HG03378 (cell line): ENCODE data around the gene TICRR.
"Not testable (repeated sequence)": the region's sequence is repeated elsewhere in the genome, so short reads cannot be mapped to it uniquely, and the experiment has no call there.

Source experiments
- ATAC-seq: cut with Tn5 transposase; IDR thresholded peaks from one replicate; pipeline ENCODE4 v1.9.1; 2021; ENCODE audit warnings: mild to moderate bottlenecking, moderate library complexity; ENCODE audit not compliant: unreplicated experiment

Gene TICRR

DNA sequence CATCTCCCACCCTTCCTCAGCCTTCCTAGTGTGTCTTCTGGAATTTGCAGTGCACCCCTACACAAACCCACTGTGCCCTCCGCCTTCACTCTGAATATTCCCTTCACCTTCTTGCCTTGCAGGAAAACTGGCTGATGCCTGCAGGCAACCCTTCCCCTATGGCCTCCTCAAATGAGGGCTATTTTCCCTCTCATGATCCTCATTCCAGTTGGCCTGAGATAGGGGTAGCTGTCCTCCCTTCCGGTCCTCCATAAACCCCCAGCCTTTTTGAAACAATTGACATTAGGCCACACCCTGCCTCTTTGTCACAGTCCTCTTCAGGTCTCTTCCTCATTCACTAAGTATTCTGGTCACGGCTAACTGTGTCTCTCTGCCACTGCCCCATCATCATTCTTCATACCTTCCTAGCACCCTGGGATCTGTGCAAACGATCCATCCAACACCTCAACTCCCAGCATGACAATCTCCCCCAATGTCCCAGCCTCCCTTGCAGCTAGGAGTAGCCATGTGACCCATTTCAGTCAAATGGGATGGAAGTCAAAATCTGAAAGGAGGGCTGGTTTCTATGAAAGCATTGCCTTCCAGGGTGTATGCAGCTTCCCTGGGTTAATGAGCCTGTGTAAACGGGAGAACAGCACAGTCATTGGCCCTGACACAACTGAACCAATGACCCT is 8.5 kb upstream of the TICRR start:
- ATAC-seq, result no peak

DNA sequence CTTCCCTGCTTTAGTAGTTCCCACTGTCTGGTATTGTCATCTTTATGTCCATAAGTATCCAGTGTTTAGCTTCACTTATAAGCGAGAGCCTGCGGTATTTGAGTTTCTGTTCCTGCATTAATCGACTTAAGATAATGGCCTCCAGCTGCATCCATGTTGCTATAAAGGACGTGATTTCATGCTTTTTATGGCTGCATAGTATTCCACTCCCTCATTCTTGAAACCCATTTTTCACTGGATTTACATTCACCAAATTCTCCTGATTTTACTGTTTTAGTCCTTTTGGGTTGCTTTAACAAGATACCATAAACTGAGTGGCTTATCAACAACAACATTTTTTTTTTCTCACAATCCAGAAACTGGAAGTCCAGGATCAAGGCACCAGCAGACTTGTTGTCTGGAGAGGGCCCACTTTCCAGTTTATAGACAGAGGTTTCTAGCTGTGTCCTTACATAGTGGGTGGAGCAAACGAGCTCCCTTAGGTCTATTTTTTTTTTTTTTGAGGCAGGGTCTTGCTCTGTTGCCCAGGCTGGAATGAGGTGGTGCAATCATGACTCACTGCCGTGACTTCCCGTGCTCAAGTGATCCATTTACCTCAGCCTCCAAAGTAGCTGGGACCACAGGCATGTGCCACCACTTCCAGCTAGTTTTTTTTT is 6.1 kb upstream of the TICRR start:
- ATAC-seq, result no peak

DNA sequence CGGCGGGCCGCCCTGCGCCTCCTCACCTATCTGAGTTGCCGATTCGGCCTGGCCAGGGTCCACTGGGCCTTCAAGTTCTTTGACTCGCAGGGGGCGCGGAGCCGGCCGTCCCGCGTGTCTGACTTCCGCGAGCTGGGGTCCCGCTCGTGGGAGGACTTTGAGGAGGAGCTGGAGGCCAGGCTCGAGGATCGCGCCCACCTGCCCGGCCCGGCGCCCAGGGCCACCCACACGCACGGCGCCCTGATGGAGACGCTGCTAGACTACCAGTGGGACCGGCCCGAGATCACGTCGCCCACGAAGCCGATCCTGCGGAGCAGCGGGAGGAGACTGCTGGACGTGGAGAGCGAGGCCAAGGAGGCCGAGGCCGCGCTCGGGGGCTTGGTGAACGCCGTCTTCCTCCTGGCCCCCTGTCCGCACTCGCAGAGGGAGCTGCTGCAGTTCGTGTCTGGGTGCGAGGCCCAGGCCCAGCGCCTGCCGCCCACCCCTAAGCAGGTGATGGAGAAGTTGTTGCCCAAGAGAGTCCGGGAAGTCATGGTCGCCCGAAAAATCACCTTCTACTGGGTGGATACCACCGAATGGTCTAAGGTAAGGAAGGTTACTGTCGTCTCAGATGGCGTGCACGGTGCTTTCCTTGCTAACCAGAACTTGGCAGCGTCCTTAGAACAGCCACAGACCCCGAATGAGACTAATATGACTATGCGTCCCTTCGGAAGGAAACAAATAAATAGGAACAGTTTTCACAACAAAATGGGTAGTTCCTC is 567 bp downstream of the TICRR start:
- peak; percentile 4 for ATAC-seq

DNA sequence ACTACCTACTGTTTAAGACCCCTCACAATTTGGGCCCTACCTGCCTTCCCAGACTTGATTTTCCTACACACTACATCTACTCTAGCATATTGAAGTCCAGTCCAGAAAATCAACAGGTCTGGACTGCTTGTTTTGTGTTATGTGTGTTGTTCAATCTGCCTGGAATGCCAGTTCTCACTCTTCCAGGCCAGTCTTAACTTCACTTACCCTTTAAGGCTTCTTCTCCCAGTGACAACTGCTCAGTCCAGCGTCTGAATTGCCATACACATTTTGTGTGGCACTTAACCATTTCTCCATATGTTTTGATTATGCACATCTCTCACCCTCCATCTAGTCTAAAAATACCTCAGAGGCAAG is 1.1 kb downstream of the TICRR start:
- no peak for ATAC-seq

DNA sequence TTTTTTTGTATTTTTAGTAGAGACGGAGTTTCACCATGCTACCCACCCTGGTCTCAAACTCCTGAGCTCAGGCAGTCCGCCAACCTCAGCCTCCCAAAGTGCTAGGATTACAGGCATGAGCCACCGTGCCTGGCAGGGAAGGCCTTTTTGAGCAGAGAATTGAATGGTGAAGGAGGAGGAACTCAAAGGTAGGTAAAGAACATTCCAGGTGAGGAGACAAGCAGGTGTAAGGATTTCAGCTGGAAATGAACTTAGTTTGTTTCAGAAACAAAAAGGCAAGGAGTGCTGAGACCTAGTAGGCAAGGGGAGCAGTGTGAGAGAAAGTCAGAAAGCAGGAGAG is 2.5 kb downstream of the TICRR start:
- no peak for ATAC-seq

DNA sequence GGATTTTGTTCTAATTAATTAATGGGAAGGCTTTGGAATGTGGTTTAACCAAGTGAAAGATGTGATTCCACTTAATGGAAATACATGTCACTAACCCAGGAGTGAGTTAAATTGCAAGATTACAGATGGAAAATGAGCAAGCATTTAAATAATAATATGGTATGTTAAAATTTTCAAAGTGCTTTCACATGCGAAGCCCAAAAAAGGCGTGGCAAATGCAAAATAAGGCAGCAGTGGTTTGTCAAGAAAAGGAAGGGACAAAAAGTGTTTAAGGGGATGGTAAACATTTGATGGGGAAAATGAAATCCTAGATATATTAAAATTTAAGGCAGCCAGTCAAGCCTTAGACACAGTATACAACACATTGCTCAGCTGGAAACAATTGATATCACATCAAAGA is 2.9 kb downstream of the TICRR start:
- no peak for ATAC-seq

DNA sequence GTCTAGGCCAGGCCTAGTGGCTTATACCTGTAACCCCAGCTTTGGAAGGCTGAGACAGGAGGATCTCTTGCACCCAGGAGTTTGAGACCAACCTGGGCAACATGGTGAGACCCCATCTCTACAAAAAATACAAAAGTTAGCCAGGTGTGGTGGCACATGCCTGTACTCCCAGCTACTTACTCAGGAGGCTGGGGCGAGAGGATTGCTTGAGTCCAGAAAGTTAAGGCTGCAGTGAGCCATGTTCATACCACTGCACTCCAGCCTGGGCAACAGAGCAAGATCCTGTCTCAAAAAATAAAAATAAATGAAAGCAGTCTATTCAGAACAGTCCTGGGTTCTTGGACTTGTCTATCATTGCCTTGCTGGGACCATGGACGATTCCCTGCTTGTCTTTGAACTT is 5.5 kb downstream of the TICRR start:
- not testable (repeated sequence) for ATAC-seq

DNA sequence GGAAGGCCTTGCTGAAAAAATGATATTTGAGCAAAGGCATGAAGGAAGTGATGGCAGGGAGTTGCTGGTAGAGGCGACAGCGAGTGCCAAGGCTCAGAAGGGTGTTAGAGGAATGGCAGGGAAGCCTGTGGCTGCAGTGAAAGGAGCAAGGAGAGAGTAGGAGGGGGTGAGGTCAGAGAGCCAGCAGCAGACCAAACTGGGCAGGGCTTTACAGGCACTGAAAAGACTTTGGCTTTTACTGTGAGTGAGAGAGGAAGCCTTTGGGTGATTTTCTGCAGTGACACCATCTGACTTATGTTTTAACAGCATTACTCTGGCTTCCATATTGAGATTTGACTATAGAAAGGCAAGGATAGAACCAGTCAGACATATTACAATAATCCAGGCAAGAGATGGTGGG is 11.4 kb downstream of the TICRR start:
- no peak for ATAC-seq

DNA sequence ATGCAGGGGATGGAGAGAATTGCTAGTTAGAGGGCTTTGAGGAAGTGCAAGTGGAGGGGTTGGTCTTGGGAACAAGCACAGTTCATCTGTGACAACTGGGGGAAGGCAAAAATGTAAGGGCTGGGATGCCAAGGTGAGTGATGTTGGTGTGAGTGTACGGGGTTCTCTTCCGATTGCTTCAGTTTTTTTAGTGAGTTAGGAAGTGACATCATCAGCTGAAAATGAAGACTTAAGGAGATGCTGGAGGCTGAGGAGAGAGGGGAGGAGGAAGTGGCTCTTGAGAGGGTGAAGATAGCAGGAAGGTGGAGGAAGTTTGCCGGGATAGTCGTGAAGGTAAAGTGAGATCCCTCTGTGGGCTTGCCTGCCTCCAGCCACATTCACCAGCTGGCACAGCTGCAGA is 12.7 kb downstream of the TICRR start:
- ATAC-seq, result no peak

DNA sequence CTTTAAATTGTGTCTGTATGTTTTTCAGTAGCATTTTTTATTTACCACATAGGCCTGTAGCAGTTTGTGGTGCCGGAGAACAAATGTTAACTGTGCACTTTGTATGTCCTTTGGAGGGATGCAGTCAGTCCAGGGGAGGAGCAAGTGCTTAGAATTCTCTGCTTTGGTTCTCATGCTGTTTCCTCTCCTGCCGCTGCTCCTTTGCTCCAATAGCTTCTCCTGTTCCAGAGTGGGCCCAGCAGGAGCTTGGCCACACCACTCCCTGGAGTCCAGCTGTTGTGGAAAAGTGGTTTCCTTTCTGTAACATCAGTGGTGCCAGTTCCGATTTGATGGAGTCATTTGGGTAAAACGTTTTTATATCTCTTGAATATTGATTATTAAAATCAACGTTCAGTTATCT is 16.6 kb downstream of the TICRR start:
- no peak for ATAC-seq

DNA sequence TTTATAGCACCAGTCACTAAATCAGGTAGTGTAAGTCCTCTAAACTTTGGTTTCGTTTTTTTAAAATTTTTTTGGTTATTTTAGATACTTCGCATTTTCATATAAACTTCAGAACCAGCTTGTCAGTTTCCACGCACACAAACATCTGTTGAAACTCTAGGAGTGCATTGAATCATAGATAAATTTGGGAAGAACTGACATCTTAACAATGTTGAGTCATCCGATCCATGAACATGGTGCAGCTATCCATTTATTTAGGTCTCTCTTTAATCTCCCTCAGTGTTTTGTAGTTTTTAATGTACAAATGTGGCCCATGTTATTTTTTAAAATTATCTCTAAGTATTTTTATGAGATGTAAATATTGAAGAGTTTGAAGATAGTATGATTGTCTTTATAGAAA is 17.7 kb downstream of the TICRR start:
- ATAC-seq, result no peak

DNA sequence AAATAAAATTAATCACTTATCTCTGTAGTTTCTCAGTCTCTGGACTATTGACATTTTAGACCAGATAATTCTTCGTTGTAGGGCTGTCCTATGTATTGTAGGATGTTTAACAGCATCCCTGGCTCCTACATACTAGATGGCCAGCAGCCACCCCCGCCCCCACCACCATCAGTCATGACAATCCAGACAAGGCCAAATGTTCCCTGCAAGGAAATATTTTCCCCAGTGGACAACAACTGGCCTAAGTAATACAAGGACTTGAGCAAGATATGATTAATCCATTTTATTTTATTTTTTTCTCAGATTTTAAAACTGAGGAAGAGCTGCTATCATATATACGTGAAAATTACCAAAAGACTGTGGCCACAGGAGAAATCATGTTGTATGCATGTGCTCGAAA is 23.8 kb downstream of the TICRR start:
- no peak for ATAC-seq

DNA sequence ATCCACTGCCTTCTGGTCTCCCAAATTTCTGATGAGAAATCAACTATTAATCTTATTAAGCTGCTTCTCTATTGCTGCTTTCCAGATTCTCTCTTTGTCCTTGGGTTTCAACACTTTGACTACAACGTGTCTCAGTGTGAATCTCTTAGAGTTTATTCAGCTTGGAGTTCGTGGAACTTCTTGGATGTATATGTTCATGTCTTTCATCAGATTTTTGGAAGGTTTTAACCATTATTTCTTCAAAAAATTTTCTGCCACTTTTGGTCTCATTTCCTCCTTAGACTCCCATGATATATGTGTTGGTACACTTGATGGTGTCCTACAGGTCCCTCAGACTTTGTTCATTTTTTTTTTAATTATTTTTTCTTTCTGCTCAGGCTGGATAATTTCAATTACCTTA is 36.0 kb downstream of the TICRR start:
- no peak for ATAC-seq

DNA sequence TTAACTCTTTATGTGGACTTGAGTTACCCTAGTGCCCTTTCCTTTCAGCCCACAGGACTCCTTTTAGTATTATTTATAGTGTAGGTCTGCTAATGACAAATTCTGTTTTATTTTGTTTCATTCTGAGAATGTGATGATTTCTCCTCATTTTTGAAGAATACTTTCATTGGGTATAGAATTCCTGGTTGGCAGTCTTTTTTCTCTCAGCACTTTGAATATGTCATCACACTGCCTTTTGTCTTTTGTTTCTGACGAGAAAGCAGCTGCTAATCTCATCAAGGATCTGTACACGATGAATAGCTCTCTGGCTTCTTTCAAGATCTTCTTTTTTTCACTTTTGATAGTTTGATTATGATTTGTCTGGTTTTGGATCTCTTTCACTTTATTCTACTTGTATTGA is 37.8 kb downstream of the TICRR start:
- no peak for ATAC-seq

DNA sequence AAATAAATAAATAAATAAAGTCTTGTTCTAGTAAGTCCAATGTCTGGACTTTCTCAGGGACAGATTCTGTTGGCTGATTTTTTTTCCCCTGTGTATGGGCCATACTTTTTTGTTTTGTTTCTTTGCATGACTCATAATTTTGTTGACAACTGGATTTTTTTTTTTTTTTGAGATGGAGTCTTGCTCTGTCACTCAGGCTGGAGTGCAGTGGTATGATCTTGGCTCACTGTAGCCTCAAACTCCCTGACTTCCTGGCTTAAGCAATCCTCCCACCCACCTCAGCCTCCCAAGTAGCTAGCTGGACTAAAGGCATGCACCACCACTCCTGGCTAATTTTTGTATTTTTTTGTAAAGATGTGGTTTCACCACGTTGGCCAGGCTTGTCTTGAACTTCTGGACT is 38.9 kb downstream of the TICRR start:
- ATAC-seq, result no peak

DNA sequence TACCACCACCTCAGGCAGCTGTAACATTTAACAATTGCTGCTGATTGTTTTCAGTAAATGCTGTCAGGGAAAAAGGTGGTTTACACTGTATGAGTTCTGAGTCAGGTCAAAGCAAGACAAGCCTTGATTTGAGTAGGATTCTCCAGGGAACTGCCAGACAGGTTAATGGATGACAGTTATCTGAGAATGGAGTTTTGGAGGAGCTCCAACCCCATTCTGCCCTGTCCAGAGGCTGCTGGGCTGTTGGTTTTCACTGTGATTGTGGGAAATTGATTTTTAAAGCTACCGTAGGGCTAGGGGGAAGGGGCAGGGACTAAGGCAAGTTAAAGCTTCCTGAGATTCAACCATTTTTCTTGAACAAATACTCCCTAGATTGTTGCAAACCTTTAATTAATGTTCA is 39.9 kb downstream of the TICRR start:
- ATAC-seq, result no peak

DNA sequence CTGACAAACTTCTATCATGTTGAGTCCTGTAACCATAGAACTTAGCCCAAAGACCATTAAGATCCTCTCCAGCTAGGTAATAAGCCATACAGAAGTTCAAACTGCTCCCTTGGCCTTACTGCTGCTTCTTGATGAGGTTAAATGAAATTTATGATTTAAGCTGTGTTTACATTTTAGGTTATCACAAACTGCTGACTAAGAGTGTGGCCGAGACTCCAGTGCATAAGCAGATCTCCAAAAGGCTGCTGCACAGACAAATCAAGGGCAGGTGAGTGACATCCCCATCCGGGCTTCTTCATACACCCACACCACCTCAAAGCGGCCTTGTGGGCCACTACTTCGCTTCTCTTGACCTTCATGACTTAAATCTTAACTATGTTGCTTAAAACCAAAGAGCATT is 41.0 kb downstream of the TICRR start:
- no peak for ATAC-seq

DNA sequence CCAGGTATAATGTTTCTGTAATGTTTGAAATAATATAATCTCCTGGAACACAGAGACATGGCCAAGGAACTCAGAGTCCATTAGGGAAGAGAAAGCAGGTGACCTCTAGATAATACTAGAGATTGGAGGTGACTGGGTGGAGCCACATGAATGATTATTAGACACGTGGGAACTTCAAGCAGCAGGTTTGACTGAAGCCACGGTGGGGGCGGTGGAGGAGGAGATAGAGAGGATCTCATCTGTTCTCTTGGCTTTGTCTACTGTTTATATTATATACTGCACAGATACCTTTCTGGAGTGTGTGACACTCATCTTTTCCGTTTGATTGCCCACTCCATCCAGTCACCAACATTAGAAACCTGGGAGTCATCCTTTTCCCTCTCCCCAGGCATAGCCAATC is 46.3 kb downstream of the TICRR start:
- ATAC-seq, result no peak

DNA sequence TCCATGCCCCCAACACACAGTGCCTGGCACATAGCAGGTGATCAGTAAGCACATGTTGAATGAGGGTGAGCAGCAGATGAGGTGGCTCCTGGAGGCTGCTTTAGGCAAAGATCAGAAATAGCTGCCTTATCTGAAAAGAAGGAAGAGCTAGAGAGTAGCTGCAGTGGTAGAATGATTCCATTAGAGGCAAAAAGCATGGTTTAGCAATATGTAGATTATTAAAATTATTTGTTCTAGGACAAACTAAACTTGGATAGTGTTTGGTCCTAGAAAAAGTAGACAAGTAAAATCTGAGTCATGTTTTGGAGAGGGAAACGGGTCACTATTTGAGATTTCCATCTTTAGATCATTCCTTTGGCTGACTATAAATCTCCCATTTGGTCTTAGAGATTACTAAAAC is 47.9 kb downstream of the TICRR start:
- ATAC-seq, result no peak

DNA sequence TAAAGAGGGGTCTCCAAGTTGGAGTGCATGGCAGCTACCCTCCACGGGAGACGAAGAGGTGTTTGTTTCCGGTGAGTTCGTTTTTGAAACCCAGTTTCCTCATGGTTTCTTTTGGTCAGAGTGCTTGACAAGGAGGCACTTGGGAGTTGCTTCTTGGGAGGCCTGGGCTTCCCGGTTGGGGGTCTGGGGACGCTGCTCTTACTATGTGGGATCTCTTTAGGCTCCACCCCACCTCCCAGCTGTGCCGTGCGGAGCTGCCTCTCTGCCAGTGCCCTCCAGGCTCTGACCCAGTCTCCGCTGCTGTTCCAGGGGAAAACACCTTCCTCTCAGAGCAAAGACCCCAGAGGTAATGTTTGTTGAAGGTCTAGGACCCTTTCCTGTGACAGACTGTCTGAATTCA is 50.4 kb downstream of the TICRR start:
- ATAC-seq, result no peak

DNA sequence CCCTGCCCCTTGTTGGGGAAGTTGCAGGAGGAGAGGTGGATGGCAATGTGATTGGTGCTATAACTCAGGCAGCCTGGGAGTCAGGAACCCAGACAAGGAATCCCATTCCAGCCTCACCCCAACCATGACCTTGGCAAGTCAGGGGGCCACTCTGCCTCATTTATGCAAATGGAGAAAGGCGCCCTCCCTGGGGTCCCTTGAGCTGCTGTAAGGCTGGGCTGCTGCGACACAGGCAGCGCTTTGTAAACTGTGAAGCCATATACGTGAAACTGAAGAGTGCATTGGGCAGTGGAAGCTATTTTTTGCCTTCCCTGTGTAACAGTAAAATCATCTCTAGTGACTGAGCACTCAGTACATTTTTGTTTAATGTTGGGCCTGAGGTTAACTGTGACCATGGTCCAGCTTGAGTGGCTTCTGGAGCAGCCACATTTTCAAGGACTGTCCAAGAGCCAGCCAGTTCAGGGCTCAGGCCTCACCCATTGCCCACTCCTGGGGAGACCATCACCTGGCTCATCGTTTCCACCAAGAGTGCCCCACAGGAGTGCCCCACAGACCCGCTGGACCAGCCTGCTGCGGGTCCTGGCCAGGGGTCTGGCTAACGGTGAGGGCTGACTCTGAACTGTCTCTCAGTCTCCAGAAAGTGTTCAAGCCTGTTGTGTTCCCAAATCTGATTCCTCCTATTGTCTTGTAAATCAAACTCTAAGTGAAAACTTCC is 52.1 kb downstream of the TICRR start:
- ATAC-seq, result no peak

DNA sequence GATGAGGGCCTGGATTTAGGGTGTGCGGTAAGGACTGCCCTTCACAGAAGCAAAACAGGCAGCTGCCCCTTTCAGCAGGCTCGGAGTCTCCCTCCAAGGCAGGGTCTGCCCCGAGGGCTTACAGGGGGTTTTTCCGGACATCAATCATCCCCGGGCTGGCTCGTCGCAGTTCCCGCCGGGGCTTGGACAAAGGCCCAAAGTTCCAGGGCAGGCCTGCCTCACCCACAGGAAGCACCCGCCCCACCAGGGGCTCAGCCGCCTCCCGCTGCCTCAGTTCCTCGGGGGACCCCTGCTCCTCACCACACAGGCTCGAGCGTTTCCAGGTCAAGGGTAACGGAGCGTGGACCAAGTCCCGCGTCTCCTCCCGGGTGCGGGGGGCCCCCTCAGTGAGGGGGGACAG is 53.0 kb downstream of the TICRR start:
- no peak for ATAC-seq
